HG02759 (cell line): ENCODE data around the gene ADSS1.

ENCODE experiments used
- ATAC-seq: cut with Tn5 transposase; IDR thresholded peaks from one replicate; pipeline ENCODE4 v1.9.1; 2021; ENCODE audit warnings: mild to moderate bottlenecking, moderate library complexity; ENCODE audit not compliant: unreplicated experiment

The ADSS1 gene

GRCh38 chr14:104766256-104766862 is 42.3 kb downstream of the ADSS1 start:
- ATAC-seq = no peak

- ATAC-seq = no peak
These were observed 43.0 kb downstream of the ADSS1 start for GRCh38 chr14:104766863-104767633.

- no peak for ATAC-seq
These were observed 43.5 kb downstream of the ADSS1 start for GRCh38 chr14:104767634-104767918.

- ATAC-seq = peak; percentile 75
These were observed 44.7 kb downstream of the ADSS1 start for GRCh38 chr14:104768437-104769323.

- no peak for ATAC-seq
These were observed 45.5 kb downstream of the ADSS1 start for GRCh38 chr14:104769324-104770071.

GRCh38 chr14:104770072-104770579 is 46.1 kb downstream of the ADSS1 start:
- no peak for ATAC-seq

GRCh38 chr14:104770851-104771272 is 46.8 kb downstream of the ADSS1 start:
- ATAC-seq = no peak

GRCh38 chr14:104771374-104771773 is 47.3 kb downstream of the ADSS1 start:
- ATAC-seq = no peak

GRCh38 chr14:104771918-104772706 is 48.1 kb downstream of the ADSS1 start:
- no peak for ATAC-seq

- ATAC-seq = no peak
These were observed 48.9 kb downstream of the ADSS1 start for GRCh38 chr14:104772707-104773504.

- no peak for ATAC-seq
These were observed 49.8 kb downstream of the ADSS1 start for GRCh38 chr14:104773505-104774452.

- no peak for ATAC-seq
These were observed 50.5 kb downstream of the ADSS1 start for GRCh38 chr14:104774453-104775072.

GRCh38 chr14:104775073-104775489 is 51.1 kb downstream of the ADSS1 start:
- no peak for ATAC-seq

- no peak for ATAC-seq
These were observed 52.5 kb downstream of the ADSS1 start for GRCh38 chr14:104776481-104776880.

- no peak for ATAC-seq
These were observed 53.2 kb downstream of the ADSS1 start for GRCh38 chr14:104776961-104777807.

- no peak for ATAC-seq
These were observed 53.8 kb downstream of the ADSS1 start for GRCh38 chr14:104777808-104778249.
